Ovary (tissue), 10 donors: ENCODE measurements around the gene FFAR4. TPM values are rescaled to one million over a fixed set of nuclear protein-coding genes. Genes with fewer than 3 reads are reported as not detected.
"Not testable (repeated sequence)": the region's sequence is repeated elsewhere in the genome, so short reads cannot be mapped to it uniquely, and the experiment has no call there.

Source experiments
- DNase-seq, 5 donors: peaks; one replicate each; pipeline ENCODE4 v3.0.0-alpha.2; 2019 to 2020
- H3K27ac ChIP-seq, 2 donors: fragments of 200-600 bp; one replicate each; pipeline versions ENCODE4 v1.5.1 to v1.8.0; 2019 to 2022
- H3K27me3 ChIP-seq: fragments of 200-600 bp; one replicate; pipeline ENCODE4 v1.8.0; 2022
- H3K36me3 ChIP-seq: fragments of 200-600 bp; sonication (generic); one replicate; pipeline ENCODE4 v1.5.1; 2019
- H3K4me1 ChIP-seq: one replicate; pipeline ENCODE4 v1.8.1; 2013; ENCODE audit warnings: mild to moderate bottlenecking, moderate library complexity; ENCODE audit not compliant: insufficient read depth
- H3K4me3 ChIP-seq: fragments of 200-600 bp; sonication (generic); one replicate; pipeline ENCODE4 v1.5.1; 2017
- H3K9me3 ChIP-seq, 2 donors: fragments of 200-600 bp in 1 of 2; sonication (generic) in 1 of 2; one replicate each; pipeline versions ENCODE4 v1.5.1 to v1.8.1; 2013 to 2019; ENCODE audit warnings: mild to moderate bottlenecking in 1 of 2, moderate library complexity in 1 of 2
- CTCF ChIP-seq, 3 donors: fragments of 450-650 bp in 2 of 3; fragments of 200-600 bp in 1 of 3; IDR thresholded peaks; one replicate each; pipeline versions ENCODE4 v1.5.1 to v1.8.0; 2016 to 2022; ENCODE audit warnings: antibody characterized with exemption in 3 of 3, mild to moderate bottlenecking in 1 of 3
- EP300 ChIP-seq: sonication (generic); formaldehyde crosslinking; IDR thresholded peaks from one replicate; pipeline ENCODE4 v1.6.1; 2017; ENCODE audit warnings: antibody characterized with exemption
- POLR2A ChIP-seq: fragments of 450-650 bp; IDR thresholded peaks from one replicate; pipeline ENCODE4 v1.6.1; 2017; ENCODE audit warnings: antibody characterized with exemption, mild to moderate bottlenecking, moderate library complexity
- WGBS, 3 donors: extraction: QIAGEN DNeasy Blood & Tissue Kit in 1 of 3; methylation state at CpG; one replicate each; pipeline versions ENCODE4 v1.1.5 to v1.1.7; 2013 to 2017; 5-methylcytosine and 5-hydroxymethylcytosine counted together
- intact Hi-C, 4 donors: fragments of 100-400 bp; cut with DNase I; formaldehyde crosslinking; loops; one replicate each; pipeline versions ENCODE4 v1.11.0 to v1.15.1; 2022 to 2023
- long read RNA-seq, 3 donors: library from polyadenylated mRNA in 2 of 3; unstranded in 2 of 3; transcript quantifications; one replicate each; pipeline ENCODE4 v2.0.0 and lab custom pipeline, GENCODE V29; 2021 to 2026
- polyA plus RNA-seq, 2 donors: library from polyadenylated mRNA; stranded (reverse); fragments of 200-250 nt in 1 of 2; fragments of 350-450 nt in 1 of 2; fragmentation: Illumina TruSeq in 1 of 2; extraction: RNeasy Lipid Tissue Mini Kit (QIAGEN cat#74804) in 1 of 2; gene quantifications; one replicate each; pipeline ENCODE4 v1.2.3, GENCODE V29; 2013 to 2014
- total RNA-seq, 7 donors: library from RNA; depleted of rRNA in 2 of 7; stranded (reverse); fragments of >200 nt in 2 of 7; fragmentation: NEBNext Ultra II Directional in 3 of 7; extraction: Animal tissue kit (Norgen Biotek cat#: 25700) in 3 of 7; gene quantifications; one replicate each; pipeline versions ENCODE4 v1.1.0 to v1.2.4, GENCODE V29; 2016 to 2023
- donor health status: DM: no; HTN: no; CAD: no; lungs with moderate emphysema.
- donor health status: DM: no; HTN: no; CAD: no.
- donor health status: Bipolar disorder and iron deficiency.
- donor health status: DM: yes; HTN: yes; CAD: no.
- donor health status: DM: no; HTN: no; CAD: no.
- donor health status: DM: yes; HTN: yes; CAD: no.

Gene FFAR4
- total RNA-seq (1 to 10 TPM in 1 of 7 donors, under 1 TPM in 3, not detected in 3; 0.07 to 3.7 (median 0.34) TPM), polyA plus RNA-seq (under 1 TPM in 1 of 2 donors, not detected in 1; 0.28 TPM)
- long read RNA-seq, donor 1: 0 reads
- long read RNA-seq, donor 2: 0 reads
- long read RNA-seq, donor 3: 0 reads

GRCh38 chr10:93566435-93567276 lies at the start of gene FFAR4:
FFAR4 (plus strand) TSS chr10:93566665; CDS start chr10:93566721, 56 bp downstream.
- no peak within 1 kb of the TSS for H3K27ac ChIP-seq
- DNase-seq: no peak
- intact Hi-C loops: no loop called here

GRCh38 chr10:93518531-93518930 lies 47.9 kb upstream of the FFAR4 start:
- H3K27ac ChIP-seq: no peak overlapping the region
- intact Hi-C loops: no loop called here
- no peak for DNase-seq
- H3K27me3 ChIP-seq: no peaks in the 10 kb centered on the region
- H3K9me3 ChIP-seq: no peaks in the 10 kb centered on the region
- 96 to 98% (median 97%) methylated on average over 4 of the region's 4 CpGs for WGBS, 3 donors
- no peaks in the 10 kb centered on the region for H3K4me1 ChIP-seq
- no peaks in the 10 kb centered on the region for H3K36me3 ChIP-seq
- no peak overlapping the region for H3K4me3 ChIP-seq
- no peak for TF ChIP-seq EP300
- TF ChIP-seq CTCF (IDR thresholded peaks at IDR 0.05): no peak
- TF ChIP-seq POLR2A: no peak

More at GRCh38 chr10:93566435-93567276, at the start of gene FFAR4:
- Histone ChIP-seq H3K27me3 (no peaks in the 10 kb centered on the region), H3K36me3 (no peaks in the 10 kb centered on the region), H3K4me3 (peak within 1 kb of the TSS; percentile 9), H3K4me1 (no peaks in the 10 kb centered on the region), H3K9me3 (no peaks in the 10 kb centered on the region)
- WGBS, 3 donors: 0 to 1% (median 1%) methylated on average over 77 to 85 of the region's 85 CpGs
- TF ChIP-seq CTCF (IDR thresholded peaks at IDR 0.05) (no peak), POLR2A (no peak), EP300 (no peak)

- DNase-seq: no peak
- Histone ChIP-seq H3K27ac (no peak overlapping the region), H3K9me3 (no peaks in the 10 kb centered on the region), H3K27me3 (no peaks in the 10 kb centered on the region), H3K4me1 (no peaks in the 10 kb centered on the region), H3K36me3 (no peaks in the 10 kb centered on the region), H3K4me3 (no peak overlapping the region)
- intact Hi-C loops: no loop called here
- no peak for TF ChIP-seq CTCF (IDR thresholded peaks at IDR 0.05)
- no peak for TF ChIP-seq EP300
- TF ChIP-seq POLR2A: no peak
- 84 to 89% (median 89%) methylated on average over 5 of the region's 5 CpGs for WGBS, 3 donors
These were observed 31.2 kb upstream of the FFAR4 start for GRCh38 chr10:93535293-93535692.

GRCh38 chr10:93540871-93541270 lies 25.6 kb upstream of the FFAR4 start:
- H3K27ac ChIP-seq, H3K9me3 ChIP-seq, H3K36me3 ChIP-seq, H3K4me1 ChIP-seq, DNase-seq, H3K4me3 ChIP-seq, intact Hi-C loops, H3K27me3 ChIP-seq: not testable (repeated sequence)
- WGBS, 3 donors: 92 to 94% (median 94%) methylated on average over 4 of the region's 4 CpGs
